LNCaP clone FGC (cell line): Measurements from ENCODE around the gene RPL37A.
A peak's percentile ranks its signal among the peaks of the same experiment; 100 is the strongest.
"Not testable (repeated sequence)": the region's sequence is repeated elsewhere in the genome, so short reads cannot be mapped to it uniquely, and the experiment has no call there.

ENCODE experiments used
- DNase-seq: peaks from one replicate; pipeline ENCODE4 v3.0.0-alpha.2; 2011; ENCODE audit warnings: low read depth
- H3K4me3 ChIP-seq: 2 replicates; pipeline ENCODE4 v1.5.1; 2011; ENCODE audit warnings: mild to moderate bottlenecking, low read depth, low read length, control low read depth
- TF ChIP-seq, protein P1 (sequence below): IDR thresholded peaks from 2 replicates; pipeline ENCODE4 v1.5.1; 2012; ENCODE audit warnings: mild to moderate bottlenecking; ENCODE audit not compliant: control insufficient read depth, insufficient read depth; ENCODE audit errors: extremely low read depth

The RPL37A gene

DNA sequence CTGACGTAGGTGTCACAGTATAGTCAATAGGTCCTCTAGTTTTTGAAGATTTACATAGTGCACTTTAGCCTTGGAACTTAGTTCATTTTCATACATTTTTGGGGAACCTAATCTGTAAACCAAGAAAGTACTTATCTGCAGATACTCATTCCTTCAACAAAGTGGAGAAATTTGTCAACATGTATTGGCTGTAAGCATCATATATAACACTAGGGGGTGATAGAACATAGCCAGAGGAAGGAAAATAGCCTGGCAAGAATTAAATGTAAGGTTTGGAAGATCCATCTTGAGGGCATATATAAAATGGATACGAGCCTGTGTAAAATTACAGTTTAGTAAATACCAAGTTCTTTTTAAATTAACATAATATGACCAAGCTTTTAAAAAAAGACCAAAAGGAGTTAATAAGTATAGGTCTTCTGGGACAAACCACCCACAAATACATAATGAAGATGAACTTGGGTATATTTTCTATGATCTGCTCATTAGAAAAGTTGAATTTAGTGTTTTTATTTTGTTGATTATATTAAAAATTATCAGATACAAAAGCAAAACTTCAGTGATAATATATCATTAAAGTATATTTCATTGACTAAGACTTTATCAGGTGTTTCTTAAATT, 18.2 kb downstream of the RPL37A start:
- no peak overlapping the region for H3K4me3 ChIP-seq
- DNase-seq = peak; percentile 39
- TF ChIP-seq, protein P1, sequence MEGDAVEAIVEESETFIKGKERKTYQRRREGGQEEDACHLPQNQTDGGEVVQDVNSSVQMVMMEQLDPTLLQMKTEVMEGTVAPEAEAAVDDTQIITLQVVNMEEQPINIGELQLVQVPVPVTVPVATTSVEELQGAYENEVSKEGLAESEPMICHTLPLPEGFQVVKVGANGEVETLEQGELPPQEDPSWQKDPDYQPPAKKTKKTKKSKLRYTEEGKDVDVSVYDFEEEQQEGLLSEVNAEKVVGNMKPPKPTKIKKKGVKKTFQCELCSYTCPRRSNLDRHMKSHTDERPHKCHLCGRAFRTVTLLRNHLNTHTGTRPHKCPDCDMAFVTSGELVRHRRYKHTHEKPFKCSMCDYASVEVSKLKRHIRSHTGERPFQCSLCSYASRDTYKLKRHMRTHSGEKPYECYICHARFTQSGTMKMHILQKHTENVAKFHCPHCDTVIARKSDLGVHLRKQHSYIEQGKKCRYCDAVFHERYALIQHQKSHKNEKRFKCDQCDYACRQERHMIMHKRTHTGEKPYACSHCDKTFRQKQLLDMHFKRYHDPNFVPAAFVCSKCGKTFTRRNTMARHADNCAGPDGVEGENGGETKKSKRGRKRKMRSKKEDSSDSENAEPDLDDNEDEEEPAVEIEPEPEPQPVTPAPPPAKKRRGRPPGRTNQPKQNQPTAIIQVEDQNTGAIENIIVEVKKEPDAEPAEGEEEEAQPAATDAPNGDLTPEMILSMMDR = peak; percentile 74

DNA sequence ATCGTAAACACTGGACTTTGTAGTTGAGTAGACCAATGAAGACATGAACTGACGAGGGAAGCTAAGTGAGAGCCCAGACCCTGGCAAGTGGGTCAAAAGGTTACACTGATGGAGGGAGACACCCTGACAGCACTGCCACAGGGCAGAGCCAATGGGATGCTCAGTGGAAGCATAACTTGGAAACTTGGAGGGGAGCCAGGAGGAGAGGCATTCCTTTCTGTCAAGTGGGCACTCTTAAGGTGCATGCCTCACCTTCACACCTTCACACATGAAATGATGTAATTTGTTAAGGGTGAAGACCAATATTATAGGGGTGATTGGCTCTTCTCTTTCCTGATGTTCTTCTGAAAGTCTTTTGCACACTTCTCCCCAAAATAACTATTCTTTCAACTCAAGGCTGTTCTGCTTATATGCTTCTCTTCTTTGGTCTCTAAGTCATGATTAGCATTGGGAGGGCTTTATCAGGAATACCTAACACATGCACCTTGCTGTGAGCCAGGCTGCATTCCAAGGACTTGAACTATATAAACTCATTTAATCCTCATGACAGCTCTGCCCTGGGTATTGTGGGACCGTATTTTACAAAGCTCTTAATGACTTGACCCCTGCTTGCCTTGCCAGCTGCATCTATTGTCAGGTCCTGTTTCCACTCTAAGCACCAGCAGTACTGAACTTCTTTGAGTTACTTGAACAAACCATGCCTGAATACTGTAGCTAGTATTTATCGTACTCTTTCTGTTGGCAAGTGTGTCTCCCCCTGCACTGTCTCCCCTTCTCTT, 19.0 kb downstream of the RPL37A start:
- TF ChIP-seq, protein P1 = no peak
- no peak for DNase-seq
- H3K4me3 ChIP-seq = no peak overlapping the region

DNA sequence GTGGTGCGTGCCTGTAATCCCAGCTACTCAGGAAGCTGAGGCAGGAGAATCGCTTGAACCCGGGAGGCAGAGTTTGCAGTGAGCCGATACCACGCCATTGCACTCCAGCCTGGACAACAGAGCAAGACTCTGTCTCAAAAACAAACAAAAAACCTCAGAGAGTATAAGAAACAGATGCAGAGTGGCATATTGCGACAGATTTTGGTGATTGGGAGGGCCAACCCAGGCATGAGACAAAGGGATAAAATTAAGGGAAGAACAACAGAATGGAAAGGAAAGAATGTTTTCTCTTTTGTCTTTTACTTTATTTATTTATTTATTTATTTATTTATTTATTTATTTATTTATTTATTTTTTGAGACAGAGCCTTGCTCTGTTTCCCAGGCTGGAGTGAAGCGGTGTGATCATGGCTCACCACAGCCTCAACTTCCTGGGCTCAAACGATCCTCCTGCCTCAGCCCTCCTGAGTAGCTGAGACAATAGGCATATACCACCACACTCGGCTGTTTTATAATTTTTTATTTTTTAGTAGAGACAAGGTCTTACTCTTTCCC, 20.0 kb downstream of the RPL37A start:
- DNase-seq = not testable (repeated sequence)

DNA sequence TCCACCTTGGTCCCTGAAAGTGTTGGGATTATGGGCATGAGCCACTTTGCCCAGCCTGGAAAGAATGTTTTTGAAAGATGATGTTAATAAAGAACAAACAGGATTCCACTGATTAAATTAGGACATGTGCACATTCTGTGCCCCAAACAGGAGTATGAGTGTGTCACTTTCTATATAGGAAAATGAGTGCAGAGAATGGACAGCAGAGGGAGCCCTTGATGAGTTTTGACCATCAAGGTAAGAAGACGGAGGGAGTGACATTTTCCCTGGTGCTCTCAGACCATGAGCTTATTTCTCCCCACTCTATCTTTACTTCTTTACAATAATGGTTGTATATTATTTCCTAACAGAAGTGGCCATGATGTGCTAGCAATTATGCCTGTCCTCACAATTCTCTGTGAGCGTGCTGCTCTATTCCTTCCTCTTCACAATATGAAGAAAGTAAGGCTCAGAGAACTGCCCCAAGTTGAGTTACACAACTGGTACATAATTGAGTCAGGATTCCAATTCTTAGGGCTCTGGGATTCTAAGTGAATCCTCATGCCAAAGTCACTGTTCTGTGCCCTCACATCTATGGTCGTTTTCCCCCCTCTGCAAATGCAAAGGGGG, 20.6 kb downstream of the RPL37A start:
- TF ChIP-seq, protein P1 = peak; percentile 63
- peak; percentile 67 for DNase-seq
- H3K4me3 ChIP-seq = no peak overlapping the region

More for the DNA sequence above, 20.0 kb downstream of the RPL37A start:
- H3K4me3 ChIP-seq = not testable (repeated sequence)

DNA sequence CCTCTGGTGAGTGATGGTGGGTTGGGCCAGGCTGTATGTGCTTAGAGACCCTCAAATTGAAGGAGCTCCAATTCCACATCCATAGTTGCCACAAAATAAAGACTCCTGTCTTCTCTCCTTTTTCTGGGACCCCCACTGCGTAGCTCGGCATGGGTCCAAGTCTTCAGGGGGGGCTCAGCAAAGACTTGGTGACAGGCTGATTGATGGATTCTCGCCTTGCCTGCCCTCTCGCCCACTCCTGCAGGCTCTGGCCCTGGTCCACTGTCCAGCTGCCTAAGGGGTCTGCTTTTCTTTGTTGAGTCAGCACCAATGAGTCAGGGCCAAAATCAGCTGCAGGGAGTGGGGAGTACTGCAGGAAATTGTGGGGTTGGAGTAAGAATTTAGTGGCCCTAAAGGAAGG, 21.5 kb downstream of the RPL37A start:
- TF ChIP-seq, protein P1 = no peak
- no peak for DNase-seq
- H3K4me3 ChIP-seq = no peak overlapping the region

DNA sequence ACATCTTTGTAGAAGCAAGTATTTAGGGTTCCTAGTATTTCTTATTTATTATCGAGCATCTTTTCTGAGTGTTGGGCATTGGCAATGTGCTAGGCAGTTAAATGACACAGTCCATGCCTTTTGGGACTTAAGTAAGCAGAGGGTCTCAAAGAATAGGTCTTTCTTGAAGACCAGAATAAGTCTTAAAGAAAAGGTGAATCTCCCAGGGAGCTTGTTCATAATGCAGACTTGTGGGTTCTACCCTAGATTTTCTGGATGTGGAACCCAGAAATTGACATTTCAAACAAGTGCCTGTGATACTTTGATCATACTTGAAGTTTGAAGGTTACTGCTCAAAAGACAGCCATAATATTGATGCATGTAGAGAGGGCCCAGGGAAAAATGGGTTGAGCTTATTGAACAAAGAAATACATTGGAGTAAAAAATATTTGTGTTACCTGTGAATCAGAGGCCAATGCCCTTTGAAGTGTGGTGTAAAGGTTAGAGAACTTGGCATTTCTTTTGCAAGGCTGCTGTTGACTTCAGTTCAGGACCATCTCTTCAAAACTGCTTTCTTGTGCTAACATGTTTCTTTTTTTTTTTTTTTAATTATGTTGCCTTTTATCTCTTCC, 24.4 kb downstream of the RPL37A start:
- DNase-seq = no peak
- TF ChIP-seq, protein P1 = no peak
- H3K4me3 ChIP-seq = no peak overlapping the region

DNA sequence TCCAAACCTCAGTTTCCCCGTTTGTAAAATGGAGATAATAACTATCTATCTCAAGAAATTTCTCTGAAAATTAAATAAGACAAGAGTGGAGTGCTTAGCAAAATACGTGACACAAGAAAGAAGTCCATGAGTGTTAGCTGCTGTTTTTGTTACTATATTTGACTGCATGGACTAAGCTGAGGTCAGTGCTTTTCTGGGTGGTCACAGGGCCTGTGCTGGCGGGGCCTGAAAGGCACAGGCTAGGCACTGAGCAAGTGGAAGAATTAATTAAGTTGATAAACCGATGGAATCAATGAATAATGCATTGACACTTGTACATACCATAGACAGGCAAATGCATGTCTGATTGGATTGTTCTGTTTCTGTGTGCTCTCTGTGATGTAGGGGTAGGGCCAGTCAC, 27.3 kb downstream of the RPL37A start:
- H3K4me3 ChIP-seq = no peak overlapping the region
- DNase-seq = no peak

More for the DNA sequence above, 27.3 kb downstream of the RPL37A start:
- TF ChIP-seq, protein P1 = no peak
